HG03025 (cell line): ENCODE results near the gene TRPV2.
"Not testable (repeated sequence)": the region's sequence is repeated elsewhere in the genome, so short reads cannot be mapped to it uniquely, and the experiment has no call there.

Source experiments
- ATAC-seq: cut with Tn5 transposase; IDR thresholded peaks from one replicate; pipeline ENCODE4 v1.9.1; 2021; ENCODE audit warnings: mild to moderate bottlenecking, moderate library complexity; ENCODE audit not compliant: unreplicated experiment, low FRiP score

The TRPV2 gene

DNA sequence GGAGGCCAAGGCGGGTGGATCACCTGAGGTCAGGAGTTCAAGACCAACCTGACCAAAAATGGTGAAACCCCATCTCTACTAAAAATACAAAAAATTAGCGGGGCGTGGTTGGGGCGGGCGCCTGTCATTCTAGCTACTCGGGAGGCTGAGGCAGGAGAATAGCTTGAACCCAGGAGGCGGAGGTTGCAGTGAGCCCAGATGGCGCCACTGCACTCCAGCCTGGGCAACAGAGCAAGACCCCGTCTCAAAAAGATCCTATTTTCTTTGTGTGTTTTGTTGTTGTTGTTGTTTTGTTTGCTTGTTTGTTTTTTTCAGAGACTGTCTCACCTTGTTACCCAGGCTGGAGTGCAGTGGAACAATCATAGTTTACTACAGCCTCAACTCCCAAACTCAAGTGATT lies 11.5 kb upstream of the TRPV2 start:
- ATAC-seq: not testable (repeated sequence)

DNA sequence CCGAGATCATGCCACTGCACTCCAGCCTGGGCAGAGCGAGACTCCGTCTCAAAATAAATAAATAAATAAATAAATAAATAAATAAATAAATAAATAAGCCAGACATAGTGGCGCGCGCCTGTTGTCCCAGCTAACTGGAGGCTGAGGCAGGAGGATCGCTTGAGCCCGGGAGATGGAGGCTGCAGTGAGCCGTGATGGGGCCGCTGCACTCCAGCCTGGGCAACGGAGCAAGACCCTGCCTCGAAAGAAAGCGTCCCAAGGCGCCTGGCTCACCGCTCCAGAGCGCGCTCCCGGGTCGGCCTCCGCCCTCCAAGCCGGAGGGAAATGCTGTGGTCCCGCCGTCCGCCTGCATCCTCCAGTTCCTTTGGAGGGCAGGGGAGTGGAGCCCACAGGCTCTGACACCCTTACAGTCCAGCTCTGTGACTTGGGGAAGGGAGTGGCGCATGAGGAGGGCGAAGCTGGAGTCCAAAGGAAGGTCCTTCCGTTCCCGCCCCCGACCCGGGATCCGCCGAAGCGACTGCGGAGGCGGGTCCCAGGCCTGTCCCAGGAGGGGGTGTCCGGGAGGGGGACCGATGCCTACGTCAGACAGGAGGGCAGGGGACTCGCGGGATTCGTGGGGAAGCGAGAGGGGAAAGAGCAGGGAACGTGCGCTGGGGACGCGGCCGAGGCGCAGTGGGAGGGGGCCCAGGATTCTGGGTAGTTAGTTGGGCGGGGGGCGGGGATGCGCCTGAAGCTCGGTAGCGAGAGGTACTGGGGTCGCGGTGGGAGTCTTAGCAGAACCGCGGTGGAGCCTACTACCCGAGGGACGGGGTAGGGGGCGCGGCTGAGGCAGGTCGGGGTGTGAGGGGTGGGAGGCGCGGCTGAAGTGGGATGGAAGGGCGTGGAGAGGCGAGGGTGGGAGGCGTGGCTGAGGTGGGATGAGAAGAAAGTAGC lies 8.4 kb upstream of the TRPV2 start:
- no peak for ATAC-seq

DNA sequence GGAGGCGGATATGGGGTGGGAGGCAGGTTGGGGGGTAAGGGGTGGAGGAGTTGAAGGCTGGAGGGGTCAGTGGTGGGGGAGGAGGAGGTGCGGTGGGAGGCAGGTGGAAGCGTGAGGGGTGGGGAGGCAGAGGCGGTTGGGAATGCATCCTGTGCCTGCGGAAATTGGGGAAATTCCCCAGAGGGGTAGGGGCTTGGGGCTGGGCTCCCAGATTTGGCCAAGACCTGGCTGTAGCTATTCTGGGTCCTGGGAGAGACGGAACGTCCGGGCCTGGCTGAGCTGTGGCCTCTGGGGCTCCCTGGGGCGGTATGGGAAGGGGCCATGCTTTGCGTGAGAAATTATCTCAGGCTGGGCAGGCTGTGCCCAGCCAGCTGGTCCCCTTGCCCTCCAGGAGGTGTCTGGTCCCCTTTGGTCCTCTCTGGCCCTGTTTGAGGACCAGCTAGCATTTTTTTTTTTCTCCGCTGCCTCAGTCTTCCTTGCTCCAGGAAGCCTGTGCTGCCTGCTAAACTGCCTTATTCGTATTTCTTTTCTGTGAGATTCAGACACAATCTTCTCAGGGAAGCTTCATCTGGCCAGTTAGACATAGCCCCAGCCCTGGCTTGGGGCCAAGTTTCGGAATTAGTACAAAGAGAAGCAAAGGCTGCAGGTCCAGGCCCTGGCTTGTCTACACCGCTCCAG lies 7.3 kb upstream of the TRPV2 start:
- peak; percentile 84 for ATAC-seq

DNA sequence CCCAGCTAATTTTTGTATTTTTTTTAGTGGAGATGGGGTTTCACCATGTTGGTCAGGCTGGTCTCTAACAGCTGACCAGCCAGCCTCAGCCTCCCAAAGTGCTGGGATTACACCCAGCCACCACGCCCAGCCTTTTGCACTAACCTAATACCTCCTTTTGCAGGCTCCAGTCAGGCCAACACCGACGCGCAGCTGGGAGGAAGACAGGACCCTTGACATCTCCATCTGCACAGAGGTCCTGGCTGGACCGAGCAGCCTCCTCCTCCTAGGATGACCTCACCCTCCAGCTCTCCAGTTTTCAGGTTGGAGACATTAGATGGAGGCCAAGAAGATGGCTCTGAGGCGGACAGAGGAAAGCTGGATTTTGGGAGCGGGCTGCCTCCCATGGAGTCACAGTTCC lies 2.0 kb downstream of the TRPV2 start:
- no peak for ATAC-seq

DNA sequence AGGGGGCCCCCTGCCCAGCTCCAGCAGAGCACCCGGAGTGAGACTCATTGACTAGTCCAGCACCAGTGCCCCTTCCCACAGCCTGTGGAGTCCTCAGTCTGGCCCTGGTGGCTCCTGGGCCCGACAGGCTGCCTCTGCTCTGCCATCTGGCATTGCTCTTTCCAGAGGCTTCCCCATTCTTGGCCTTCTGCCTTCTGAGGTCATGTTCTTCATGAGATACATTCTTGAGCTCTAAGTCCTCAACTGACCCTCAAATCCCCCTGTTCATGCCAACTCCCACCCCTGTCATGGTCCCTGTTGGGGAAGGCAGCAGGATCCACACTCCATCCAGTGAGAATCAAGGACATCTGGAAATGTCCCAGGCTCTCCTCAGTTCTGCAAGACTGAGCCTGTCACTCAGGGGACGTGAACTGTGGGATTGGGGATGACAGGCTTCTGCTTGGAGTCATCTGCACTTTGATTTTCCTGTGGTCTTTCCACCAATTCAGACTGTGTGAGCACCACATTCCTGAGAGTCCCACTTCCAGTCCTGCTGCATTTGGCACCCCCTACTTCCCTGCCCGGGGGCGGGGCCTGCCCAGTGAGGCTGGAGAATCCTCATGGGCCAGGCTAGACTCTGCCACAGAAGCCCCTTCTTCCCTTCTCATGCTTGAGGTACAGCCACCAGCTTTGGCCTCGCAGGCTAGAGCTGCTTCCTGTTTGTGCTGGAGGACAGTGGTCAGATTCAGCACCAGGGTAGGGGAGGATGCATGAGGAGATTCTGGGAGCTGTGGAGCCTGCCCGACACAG lies 2.7 kb downstream of the TRPV2 start:
- ATAC-seq: no peak

DNA sequence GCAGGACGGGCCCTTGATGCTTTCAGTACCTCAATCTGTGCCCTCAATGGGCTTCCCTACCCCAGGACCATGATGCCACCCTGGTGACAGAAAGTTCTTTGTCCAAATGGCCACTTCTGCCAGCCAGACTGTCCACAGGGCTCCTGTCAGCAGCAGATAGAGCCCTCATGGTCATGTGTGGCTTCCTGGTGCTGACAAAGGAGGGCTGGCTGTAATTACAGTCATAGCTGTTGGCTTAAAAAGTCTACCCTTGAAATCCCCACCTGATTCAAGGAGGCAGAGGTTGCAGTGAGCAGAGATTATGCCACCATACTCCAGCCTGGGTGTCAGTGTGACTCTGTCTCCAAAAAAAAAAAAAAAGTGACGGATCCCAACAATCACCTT lies 3.3 kb downstream of the TRPV2 start:
- no peak for ATAC-seq

DNA sequence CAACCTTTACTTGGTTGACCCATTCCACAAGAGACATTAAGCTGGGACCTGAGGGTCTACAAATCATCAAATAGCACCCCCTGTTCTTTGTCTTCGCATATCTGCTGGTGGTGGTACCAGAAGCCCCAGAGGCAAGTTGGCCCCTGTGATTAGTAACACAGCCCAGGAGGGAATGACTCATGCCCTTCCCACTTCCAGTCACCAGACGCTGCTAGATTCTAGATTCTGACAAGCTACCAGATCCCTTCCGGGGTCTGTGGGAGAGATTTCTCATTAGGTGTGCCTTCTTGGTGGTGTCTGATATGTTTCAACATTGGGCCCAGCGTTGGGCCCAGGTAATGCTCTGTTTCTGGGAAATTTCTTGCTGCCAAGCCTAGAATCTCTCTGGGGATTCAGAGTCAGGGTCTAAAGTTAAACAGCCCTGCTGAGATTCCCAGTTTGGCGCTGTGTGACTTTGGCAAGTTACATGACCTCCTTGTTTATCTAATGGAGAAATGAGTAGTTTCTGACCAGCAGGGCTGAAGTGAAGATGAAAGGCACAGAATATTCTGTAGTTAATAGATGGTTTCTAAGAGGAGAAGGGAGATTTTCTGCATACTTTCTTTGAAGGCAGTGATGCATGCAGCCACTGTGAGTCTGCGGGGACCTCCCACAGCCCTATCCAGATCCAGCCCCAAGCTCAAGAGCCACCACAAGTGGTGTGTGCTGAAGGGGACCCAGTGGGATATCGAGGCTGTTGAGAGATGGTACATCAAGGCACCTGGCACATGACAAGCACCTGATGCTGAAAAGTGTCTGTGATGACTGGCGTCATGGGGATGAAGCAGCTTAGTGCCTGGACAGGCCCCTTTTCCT lies 3.9 kb downstream of the TRPV2 start:
- peak; percentile 35 for ATAC-seq

DNA sequence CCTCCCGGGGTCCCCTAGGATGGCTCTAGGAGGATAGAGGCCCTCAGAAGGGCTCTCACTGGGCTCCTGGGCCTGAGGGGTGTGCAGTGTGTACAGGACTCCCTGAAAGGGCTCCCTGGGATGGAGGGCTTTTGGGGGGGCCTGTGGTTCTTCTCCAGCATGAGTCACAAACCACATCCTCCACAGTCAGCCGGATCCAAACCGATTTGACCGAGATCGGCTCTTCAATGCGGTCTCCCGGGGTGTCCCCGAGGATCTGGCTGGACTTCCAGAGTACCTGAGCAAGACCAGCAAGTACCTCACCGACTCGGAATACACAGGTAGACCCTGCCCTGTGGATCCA lies 4.5 kb downstream of the TRPV2 start:
- ATAC-seq: no peak

DNA sequence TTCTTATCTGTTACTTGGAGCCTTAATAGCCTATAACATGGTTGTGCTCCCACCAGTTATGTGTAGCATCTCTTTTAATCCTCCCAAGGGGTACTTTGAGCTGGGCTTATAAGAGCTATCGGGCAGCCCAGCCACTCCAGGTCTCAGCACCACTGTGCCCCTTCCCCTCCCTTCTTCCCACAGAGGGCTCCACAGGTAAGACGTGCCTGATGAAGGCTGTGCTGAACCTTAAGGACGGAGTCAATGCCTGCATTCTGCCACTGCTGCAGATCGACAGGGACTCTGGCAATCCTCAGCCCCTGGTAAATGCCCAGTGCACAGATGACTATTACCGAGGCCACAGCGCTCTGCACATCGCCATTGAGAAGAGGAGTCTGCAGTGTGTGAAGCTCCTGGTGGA lies 7.0 kb downstream of the TRPV2 start:
- no peak for ATAC-seq

DNA sequence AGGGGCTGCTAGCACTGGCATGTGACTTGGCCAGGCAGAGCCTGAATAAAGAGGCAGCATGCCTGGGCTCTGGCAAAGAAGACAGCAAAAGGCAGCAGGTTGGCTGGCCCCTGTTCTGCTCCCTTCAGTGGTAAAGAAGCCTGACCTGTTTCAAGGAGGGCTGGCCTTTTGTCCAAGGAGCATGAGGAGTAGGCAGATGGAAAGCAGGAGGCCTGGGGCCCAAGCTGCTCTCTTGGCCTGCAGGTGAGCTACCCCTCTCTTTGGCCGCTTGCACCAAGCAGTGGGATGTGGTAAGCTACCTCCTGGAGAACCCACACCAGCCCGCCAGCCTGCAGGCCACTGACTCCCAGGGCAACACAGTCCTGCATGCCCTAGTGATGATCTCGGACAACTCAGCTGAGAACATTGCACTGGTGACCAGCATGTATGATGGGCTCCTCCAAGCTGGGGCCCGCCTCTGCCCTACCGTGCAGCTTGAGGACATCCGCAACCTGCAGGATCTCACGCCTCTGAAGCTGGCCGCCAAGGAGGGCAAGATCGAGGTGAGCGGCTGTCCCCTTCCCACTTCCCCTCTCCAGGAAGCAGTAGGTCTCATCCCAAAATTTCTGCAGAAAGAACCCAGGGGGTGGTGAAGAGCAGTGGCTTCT lies 8.0 kb downstream of the TRPV2 start:
- no peak for ATAC-seq

DNA sequence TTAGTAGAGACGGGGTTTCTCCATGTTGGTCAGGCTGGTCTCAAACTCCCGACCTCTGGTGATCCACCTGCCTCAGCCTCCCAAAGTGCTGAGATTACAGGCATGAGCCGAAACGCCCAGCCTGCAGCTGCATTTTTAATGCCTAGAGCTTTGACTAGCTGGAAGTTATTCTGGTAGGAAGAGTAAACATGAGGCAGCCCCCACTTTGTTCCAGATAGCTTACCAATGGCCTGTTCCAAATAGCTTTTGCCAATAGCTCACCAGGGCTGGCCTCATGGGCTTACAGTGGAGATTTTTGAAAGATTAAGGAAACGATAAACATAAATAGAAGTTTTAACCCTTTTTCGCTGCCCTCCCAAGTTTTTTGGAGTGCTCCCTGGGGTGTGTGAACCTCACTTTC lies 9.8 kb downstream of the TRPV2 start:
- ATAC-seq: no peak

DNA sequence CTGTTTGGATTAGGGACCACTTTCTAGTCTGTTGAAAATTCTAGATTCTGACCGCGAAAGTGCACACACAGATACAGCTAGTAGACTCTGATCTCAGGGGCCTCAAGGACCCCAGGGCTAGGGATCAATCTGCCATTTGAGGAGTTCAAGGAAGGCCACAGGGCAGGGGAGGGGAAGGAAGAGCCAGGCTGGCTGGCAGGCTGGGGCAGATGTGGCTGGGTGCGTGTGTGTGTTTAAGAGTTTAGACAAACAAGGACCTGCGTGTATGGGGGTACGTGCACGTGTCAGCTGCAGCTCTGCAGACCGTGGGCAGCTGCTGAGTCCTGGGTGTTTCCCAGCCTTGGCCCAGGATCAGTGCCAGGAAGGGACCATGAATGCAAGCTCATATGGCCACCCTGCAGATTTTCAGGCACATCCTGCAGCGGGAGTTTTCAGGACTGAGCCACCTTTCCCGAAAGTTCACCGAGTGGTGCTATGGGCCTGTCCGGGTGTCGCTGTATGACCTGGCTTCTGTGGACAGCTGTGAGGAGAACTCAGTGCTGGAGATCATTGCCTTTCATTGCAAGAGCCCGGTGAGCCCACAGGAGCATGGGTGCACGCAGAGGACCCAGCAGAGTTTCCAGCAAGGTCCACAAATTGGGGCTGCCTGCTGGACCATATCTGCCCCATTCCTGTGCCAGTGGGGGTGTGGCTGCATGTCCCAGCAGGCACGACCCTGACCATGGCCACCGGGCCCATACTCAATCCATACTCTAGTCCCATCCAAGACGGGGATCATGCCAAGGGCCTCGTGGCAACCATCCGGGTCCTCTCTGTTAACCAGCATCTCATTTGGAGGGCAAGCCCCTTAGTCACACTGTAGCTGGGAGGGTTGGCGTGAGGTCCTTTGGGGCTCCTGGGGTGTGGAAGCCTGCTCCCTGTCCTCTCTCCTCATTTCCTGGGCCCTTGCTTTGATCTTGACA lies 10.6 kb downstream of the TRPV2 start:
- no peak for ATAC-seq

DNA sequence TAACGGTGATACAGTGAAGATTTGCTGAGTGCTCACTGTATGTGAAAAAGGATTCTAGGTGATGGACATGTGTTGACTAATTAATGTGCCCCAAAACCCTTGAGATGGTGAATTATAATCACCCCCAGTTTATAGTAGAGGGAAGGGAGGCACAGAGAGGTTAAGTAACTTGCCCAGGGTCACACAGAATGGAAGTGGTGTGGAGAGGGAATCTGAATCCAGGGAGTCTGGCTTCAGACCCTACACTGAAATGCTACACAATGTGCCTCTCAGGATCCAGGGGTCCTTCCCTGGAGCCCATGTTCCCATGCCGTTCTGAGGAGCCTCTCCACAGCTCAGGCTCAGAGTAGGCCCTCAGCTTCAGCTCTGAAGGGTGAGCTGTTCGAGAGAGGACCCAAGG lies 11.6 kb downstream of the TRPV2 start:
- ATAC-seq: no peak

DNA sequence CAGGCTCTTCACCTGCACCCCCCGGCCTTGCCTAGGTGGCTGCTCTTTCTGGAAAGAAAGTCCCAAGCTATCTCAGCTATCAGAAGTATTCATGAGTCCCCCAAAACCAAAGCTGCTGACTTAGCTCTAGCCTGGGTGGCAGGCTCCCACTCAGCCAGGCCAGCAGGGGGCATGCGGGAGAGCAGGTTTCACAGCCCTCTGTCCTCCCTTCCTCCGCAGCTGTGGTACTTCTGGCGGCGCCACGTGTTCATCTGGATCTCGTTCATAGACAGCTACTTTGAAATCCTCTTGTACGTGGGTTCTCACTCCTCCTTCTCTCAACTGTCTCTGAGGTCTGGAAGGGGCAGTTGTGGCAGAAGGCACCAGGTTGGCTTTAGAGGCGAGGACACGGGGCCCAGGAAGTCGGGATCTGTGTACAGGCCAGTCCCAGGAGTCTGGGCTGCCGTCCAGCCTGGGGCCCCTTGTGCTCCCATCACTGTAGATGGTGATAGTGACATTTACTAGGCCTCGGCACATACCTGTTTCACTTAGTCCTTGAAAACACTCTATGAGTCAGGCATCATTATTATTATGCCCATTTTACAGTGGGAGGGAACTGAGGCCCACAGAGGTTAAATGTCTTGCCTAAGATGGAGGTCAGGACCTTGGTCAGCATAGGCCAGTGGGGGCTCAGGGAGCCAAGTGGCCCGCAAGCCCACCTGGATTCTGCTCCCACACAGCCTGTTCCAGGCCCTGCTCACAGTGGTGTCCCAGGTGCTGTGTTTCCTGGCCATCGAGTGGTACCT lies 12.9 kb downstream of the TRPV2 start:
- no peak for ATAC-seq

DNA sequence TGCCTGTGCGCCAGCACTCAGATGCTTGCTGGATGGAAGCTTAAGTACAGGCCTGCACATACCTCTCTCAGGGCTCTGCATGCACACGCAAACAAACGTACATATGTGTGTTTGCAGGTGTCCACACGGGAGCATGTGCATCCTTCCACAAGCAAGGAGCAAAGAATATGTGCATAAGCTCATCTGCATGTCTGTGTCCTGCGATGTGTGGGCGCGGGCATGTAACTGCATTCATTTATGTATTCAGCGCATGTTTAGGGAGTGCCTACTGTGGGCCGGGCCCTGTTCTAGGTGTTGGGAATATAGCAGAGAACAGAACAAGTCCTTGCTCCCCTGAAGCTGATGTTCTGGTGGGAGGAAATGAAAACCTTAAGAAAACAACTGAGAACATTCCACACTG lies 13.7 kb downstream of the TRPV2 start:
- ATAC-seq: no peak

DNA sequence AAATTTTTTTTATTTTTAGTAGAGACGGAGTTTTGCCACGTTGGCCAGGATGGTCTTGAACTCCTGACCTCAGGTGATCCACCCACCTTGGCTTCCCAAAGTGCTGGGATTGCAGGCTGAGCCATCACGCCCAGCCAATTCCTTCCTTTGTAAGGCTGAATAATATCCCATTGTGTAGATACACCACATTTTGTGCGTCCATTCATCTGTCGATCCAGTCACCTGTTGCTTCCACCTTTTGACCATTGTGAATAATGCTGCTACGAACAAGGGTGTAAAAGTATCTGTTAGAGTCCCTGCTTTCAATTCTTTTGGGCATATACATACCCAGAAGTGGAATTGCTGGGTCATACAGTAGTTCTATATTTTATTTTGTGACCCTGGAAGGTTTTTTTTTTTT lies 15.3 kb downstream of the TRPV2 start:
- no peak for ATAC-seq

DNA sequence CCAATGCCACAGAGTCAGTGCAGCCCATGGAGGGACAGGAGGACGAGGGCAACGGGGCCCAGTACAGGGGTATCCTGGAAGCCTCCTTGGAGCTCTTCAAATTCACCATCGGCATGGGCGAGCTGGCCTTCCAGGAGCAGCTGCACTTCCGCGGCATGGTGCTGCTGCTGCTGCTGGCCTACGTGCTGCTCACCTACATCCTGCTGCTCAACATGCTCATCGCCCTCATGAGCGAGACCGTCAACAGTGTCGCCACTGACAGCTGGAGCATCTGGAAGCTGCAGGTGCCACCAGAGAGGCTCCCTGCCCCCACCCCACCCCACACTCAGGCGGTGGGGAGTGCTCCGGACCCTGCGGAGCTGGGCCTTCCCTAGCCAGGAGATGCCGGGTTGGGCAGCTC lies 16.6 kb downstream of the TRPV2 start:
- no peak for ATAC-seq

DNA sequence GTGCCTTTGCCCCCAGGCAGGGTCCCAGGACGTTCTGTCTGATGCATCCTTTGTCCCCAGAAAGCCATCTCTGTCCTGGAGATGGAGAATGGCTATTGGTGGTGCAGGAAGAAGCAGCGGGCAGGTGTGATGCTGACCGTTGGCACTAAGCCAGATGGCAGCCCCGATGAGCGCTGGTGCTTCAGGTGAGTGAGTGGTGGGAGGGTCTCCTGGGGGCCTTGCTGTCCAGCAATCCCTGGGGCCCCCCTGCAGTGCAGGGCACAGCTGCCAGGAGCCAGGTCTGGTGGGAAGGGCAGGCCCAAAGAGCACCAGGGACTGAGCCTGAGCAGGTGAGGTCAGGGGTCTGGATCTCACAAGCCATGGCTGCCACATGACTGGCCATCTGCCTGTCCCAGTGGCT lies 18.1 kb downstream of the TRPV2 start:
- no peak for ATAC-seq
